ENCODE results near the gene SCYGR7. TPM values are rescaled to one million over a fixed set of nuclear protein-coding genes. Genes with fewer than 3 reads are reported as not detected.
"Not testable (repeated sequence)": the region's sequence is repeated elsewhere in the genome, so short reads cannot be mapped to it uniquely, and the experiment has no call there.

The SCYGR7 gene, protein sequence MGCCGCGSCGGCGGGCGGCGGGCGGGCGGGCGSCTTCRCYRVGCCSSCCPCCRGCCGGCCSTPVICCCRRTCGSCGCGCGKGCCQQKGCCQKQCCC
- not detected for total RNA-seq

GRCh38 chr2:227728035-227728434 lies at the start of gene SCYGR7:
TSS of gene SCYGR7 (plus strand) at chr2:227728335. CDS start at chr2:227728335, 0 bp downstream.
- intact Hi-C loops (cut with DNase I), result no loop called here
- DNase-seq (ENCODE audit: low spot score) (no peak), ATAC-seq (no peak)

DNA sequence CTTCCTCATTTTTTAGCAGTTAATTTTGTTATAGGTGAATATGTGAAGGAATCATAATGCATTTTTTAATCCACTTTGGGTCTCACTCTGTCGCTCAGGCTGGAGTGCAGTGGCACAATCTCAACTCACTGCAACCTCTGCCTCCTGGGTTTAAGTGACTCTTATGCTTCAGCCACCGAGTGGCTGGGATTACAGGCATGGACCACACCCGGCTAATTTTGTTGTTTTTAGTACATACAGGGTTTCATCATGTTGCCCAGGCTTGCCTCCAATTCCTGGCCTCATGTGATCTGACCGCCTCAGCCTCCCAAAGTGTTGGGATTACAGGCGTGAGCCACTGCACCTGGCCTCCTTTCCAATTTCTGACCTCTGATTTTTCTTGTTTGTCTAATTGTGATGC lies 43.9 kb upstream of the SCYGR7 start:
- ATAC-seq (peak; percentile 36), DNase-seq (ENCODE audit: low spot score) (no peak)
- intact Hi-C loops (cut with DNase I), result no loop called here

DNA sequence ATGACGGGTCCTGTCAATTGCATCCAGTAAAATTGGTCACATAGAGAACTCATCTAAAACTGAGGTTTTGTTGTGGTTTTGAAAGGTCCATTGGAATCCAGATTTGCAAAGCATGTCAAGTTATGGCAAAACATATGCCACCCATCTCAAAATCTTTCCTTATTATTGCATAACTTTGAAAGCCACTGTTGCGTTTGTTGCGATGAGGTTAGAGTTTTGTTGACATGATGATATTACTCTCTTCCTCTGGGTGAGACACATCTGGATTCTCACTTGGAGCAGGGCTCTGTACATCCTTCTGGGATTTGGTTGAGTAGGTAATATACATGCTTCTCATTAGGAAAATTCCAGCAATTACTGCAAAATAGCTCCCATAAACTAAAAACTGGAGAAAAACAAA lies 40.9 kb upstream of the SCYGR7 start:
- ATAC-seq, result no peak
- intact Hi-C loops (cut with DNase I), result no loop called here
- no peak for DNase-seq (ENCODE audit: low spot score)

DNA sequence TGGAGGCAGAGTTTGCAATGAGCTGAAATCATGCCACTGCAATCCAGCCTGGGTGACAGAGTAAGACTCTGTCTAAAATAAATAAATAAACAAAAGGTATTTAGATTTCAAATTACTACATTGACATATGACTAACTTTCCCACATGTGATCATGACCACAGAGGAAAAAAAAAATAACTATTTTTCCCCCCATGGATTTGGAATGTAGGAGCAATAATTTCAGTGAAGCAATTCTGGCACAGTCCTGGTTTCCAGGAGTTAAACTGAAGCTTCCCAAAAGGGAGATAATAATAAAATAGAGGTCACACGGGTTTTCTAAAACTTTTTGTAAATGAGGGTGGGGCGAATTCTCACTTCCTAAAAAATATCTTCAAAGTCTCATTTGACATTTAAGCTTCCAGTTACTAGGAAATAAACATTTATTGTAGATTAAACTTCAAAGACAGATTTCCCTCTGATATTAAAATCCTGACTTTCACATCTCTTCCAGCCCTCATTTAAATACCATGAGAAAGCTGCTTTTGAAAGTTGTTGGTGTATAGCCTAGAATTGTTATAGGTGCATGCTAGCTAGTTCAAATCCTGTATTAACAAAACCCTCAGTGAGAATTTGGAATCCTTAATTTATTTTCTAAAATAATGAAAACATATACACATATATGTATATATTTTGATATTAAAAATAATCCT lies 31.0 kb upstream of the SCYGR7 start:
- DNase-seq (ENCODE audit: low spot score) (no peak), ATAC-seq (no peak)
- intact Hi-C loops (cut with DNase I), result no loop called here

- intact Hi-C loops (cut with DNase I), result no loop called here
- no peak for ATAC-seq
Measured at GRCh38 chr2:227701556-227701955, 26.6 kb upstream of the SCYGR7 start.

DNA sequence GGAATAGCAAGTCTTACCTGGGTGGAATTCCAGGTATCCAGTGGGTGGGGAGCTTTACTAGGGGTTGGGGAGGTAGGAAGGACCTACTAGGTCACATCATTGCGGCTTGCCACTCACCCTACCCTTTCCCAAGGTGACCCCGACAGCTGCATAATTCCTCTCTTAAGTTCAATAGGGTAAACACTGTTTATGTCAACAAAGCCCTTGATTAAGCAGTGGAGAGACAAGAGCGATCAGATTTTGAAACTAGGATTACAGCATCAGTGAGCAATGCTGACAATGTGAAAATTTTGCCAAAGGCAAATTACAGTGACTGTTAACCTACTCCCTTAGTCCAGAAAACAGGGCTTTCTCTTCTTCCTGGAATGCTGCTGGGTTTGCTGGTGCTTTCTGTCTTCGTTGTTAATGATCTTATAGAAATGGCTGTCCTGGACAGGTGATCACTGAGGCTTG lies 24.8 kb upstream of the SCYGR7 start:
- intact Hi-C loops (cut with DNase I), result no loop called here
- DNase-seq (ENCODE audit: low spot score), result no peak
- peak; percentile 51 for ATAC-seq

More at GRCh38 chr2:227701556-227701955, 26.6 kb upstream of the SCYGR7 start:
- DNase-seq (ENCODE audit: low spot score), result no peak

GRCh38 chr2:227703961-227704360 lies 24.2 kb upstream of the SCYGR7 start:
- no peak for DNase-seq (ENCODE audit: low spot score)
- intact Hi-C loops (cut with DNase I), result no loop called here
- ATAC-seq, result no peak

DNA sequence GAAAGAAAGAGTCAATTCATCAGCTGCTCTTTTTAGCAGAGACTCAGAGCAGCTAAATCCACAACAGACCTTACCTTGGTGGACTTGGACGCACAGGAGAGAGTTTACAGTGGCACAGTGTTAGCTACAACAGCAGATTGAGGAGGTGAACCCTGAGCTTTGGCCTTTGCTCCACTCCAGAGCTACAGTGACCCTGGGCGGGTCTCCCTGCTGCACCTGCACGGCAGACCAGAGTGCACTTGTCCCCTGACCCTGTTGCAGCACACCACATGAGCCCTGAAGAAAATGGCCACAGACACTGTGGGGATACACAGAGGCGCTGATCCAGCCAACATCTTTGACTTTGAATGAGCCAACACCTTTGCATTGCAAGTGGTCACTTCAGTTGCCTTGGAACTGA lies 21.3 kb upstream of the SCYGR7 start:
- intact Hi-C loops (cut with DNase I), result no loop called here
- ATAC-seq (no peak), DNase-seq (ENCODE audit: low spot score) (no peak)

GRCh38 chr2:227707390-227707789 lies 20.7 kb upstream of the SCYGR7 start:
- ATAC-seq (no peak), DNase-seq (ENCODE audit: low spot score) (no peak)
- intact Hi-C loops (cut with DNase I), result no loop called here

DNA sequence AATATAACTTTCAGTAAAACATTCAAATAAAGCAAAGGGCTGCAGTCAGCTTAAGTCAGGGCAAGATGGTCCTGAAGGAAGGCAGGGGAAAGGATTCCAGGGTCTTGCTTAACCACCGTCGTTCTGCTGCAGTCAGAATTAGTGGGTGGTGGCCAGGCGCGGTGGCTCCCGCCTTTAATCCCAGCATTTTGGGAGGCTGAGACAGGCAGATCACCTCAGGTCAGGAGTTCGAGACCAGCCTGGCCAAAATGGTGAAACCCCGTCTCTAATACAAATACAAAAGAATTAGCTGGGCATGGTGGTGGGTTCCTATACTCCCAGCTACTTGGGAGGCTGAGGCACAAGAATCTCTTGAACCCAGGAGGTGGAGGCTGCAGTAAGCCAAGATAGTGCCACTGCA lies 17.1 kb upstream of the SCYGR7 start:
- intact Hi-C loops (cut with DNase I), result no loop called here
- DNase-seq (ENCODE audit: low spot score) (no peak), ATAC-seq (no peak)

DNA sequence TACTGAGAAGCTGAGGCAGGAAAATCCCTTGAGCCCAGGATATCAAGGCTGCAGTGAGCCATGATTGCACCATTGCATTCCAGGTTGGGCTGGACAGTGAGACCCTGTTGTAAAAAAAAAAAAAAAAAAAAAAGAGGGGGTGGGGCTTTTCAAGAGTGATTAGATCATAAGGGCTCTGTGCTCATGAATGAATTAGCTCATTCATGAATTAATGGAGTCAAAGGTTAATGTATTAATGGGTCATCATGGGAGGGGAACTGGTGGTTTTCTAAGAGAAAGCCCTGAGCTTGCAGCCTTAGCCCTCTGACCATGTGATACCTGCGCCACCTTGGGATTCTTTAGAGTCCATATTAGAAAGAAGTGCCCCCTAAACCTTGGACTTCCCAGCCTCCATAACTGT lies 14.8 kb upstream of the SCYGR7 start:
- no peak for ATAC-seq
- intact Hi-C loops (cut with DNase I), result no loop called here
- no peak for DNase-seq (ENCODE audit: low spot score)

DNA sequence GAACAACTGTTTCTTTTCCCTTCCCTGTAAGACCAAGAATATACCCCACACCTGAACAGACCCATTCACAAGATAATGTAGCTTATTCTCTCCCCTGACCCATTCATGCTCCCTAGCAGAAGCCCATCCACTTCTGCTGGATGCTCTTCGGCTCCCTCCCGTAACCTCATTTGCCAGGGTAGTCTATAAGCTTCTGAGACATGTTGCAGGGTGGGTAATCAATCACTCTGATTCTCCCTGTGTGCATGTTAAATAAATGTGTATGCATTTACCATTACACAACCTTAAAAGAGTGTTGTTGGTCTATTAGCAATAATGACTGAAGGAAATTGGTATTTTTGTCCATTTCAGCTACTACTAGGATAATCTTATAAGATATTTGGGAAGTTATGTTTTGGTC lies 11.6 kb upstream of the SCYGR7 start:
- intact Hi-C loops (cut with DNase I), result no loop called here
- no peak for ATAC-seq

GRCh38 chr2:227717687-227718567 lies 10.2 kb upstream of the SCYGR7 start, which contains the start of gene SLC19A3:
TSS of gene SLC19A3 (minus strand) at chr2:227718028. CDS start at chr2:227702318, 15,710 bp downstream.
- intact Hi-C loops (cut with DNase I), result no loop called here
- peak; percentile 89 for DNase-seq (ENCODE audit: low spot score)
- ATAC-seq, result peak; percentile 94

More for the DNA sequence above, 11.6 kb upstream of the SCYGR7 start:
- DNase-seq (ENCODE audit: low spot score), result no peak

DNA sequence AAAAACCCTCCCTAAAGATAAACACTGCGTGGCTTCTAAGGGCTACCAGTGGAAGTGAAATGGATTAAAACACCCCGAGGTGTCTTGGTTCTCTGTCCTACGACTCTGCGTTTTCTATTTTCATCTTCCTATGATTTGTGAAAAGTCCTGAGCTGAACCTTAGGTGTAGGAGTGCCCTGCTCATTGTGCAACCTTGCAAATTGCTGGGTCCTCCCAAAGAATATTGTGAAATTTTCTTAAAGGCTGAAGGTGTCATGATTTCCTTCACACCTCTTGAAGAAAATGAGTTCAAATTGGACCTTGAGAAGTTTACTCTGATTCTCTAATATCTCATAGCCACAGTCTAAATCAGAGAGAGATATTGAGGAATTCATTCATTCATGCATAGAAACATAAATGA lies 8.5 kb upstream of the SCYGR7 start:
- ATAC-seq (no peak), DNase-seq (ENCODE audit: low spot score) (no peak)
- intact Hi-C loops (cut with DNase I), result no loop called here

- DNase-seq (ENCODE audit: low spot score) (no peak), ATAC-seq (no peak)
- intact Hi-C loops (cut with DNase I), result no loop called here
Measured at GRCh38 chr2:227720680-227721079, 7.5 kb upstream of the SCYGR7 start.

DNA sequence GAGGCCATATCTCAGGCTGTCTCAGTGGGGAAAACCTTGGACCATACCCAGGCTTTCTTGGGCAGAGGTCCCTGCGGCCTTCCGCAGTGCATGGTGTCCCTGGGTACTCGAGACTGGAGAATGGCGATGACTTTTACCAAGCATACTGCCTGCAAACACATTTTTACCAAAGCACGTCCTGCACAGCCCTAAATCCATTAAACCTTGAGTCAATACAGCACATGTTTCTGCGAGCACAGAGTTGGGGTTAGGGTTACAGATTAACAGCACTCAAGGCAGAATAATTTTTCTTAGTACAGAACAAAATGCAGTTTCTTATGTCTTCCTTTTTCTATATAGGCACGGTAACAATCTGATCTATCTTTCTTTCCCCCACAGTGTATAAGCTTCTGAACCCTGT lies 5.3 kb upstream of the SCYGR7 start:
- ATAC-seq; DNase-seq (ENCODE audit: low spot score); intact Hi-C loops (cut with DNase I): not testable (repeated sequence)

GRCh38 chr2:227724394-227725039 lies 3.6 kb upstream of the SCYGR7 start, which contains the start of gene SCYGR6:
TSS of gene SCYGR6 (minus strand) at chr2:227724757. CDS start at chr2:227724757, 0 bp downstream.
- no peak for ATAC-seq
- DNase-seq (ENCODE audit: low spot score), result no peak
- intact Hi-C loops (cut with DNase I), result no loop called here

- intact Hi-C loops (cut with DNase I), result no loop called here
- no peak for DNase-seq (ENCODE audit: low spot score)
- no peak for ATAC-seq
Measured at GRCh38 chr2:227739351-227739750, 11.2 kb downstream of the SCYGR7 start.

- ATAC-seq; DNase-seq (ENCODE audit: low spot score); intact Hi-C loops (cut with DNase I): not testable (repeated sequence)
Measured at GRCh38 chr2:227740705-227741104, 12.6 kb downstream of the SCYGR7 start.

Data from sciatic nerve (tissue), 2 donors.